Ascending aorta (tissue), 2 donors: ENCODE measurements around the gene HHLA2. TPM values are rescaled to one million over a fixed set of nuclear protein-coding genes. Genes with fewer than 3 reads are reported as not detected.

Experiments
- DNase-seq, 2 donors: peaks; one replicate each; pipeline ENCODE4 v3.0.0-alpha.2; 2019; ENCODE audit warnings: low spot score in 2 of 2
- H3K27ac ChIP-seq, 2 donors: fragments of 200-600 bp; sonication (generic); one replicate each; pipeline ENCODE4 v1.5.1; 2016 to 2017; ENCODE audit warnings: mild to moderate bottlenecking in 1 of 2
- H3K27me3 ChIP-seq: fragments of 200-600 bp; sonication (generic); one replicate; pipeline ENCODE4 v1.5.1; 2017
- H3K36me3 ChIP-seq, 2 donors: fragments of 200-600 bp; sonication (generic); one replicate each; pipeline ENCODE4 v1.5.1; 2016
- H3K4me1 ChIP-seq, 2 donors: fragments of 200-600 bp; sonication (generic); one replicate each; pipeline ENCODE4 v1.5.1; 2016 to 2017; ENCODE audit warnings: mild to moderate bottlenecking in 1 of 2
- H3K4me3 ChIP-seq, 2 donors: fragments of 200-600 bp; sonication (generic); one replicate each; pipeline ENCODE4 v1.5.1; 2016 to 2017; ENCODE audit warnings: mild to moderate bottlenecking in 1 of 2
- H3K9me3 ChIP-seq, 2 donors: fragments of 200-600 bp; sonication (generic); one replicate each; pipeline ENCODE4 v1.5.1; 2016
- CTCF ChIP-seq, 3 experiments: fragments of 200-600 bp in 2 of 3; fragments of 450-650 bp in 1 of 3; sonication (generic) in 2 of 3; IDR thresholded peaks; one replicate each; pipeline ENCODE4 v1.5.1; 2016 to 2019; ENCODE audit warnings: antibody characterized with exemption in 3 of 3, mild to moderate bottlenecking in 1 of 3, moderate library complexity in 1 of 3
- intact Hi-C: fragments of 100-400 bp; cut with DNase I; formaldehyde crosslinking; loops from one replicate; pipeline ENCODE4 v1.15.1; 2023
- total RNA-seq: library from RNA; depleted of rRNA; stranded (reverse); fragments of >200 nt; gene quantifications from one replicate; pipeline ENCODE4 v1.1.0, GENCODE V29; 2016

HHLA2 gene
- total RNA-seq, 1 donor from 2014 or later, result not detected

GRCh38 chr3:108406063-108406660, 109.8 kb downstream of the HHLA2 start:
- TF ChIP-seq CTCF (IDR thresholded peaks at IDR 0.05), result no peak
- DNase-seq, result no peak
- no peaks in the 10 kb centered on the region for H3K36me3 ChIP-seq
- no peaks in the 10 kb centered on the region for H3K9me3 ChIP-seq
- intact Hi-C loops, result loop anchor here (10.0 kb wide), 1 partner anchor 471 kb away; no protein-coding TSS in a partner anchor
- H3K27ac ChIP-seq, result no peak overlapping the region
- H3K4me3 ChIP-seq, result no peak overlapping the region
- H3K27me3 ChIP-seq, result no peaks in the 10 kb centered on the region
- no peaks in the 10 kb centered on the region for H3K4me1 ChIP-seq

- intact Hi-C loops, result loop anchor here (10.0 kb wide), 1 partner anchor 472 kb away; no protein-coding TSS in a partner anchor
- H3K27ac ChIP-seq, result no peak overlapping the region
- peak; percentile 40 to 46 (median 42) for TF ChIP-seq CTCF (IDR thresholded peaks at IDR 0.05)
- H3K36me3 ChIP-seq, result no peaks in the 10 kb centered on the region
- no peak overlapping the region for H3K4me3 ChIP-seq
- DNase-seq, result no peak
- no peaks in the 10 kb centered on the region for H3K4me1 ChIP-seq
- no peaks in the 10 kb centered on the region for H3K27me3 ChIP-seq
- no peaks in the 10 kb centered on the region for H3K9me3 ChIP-seq
Measured at GRCh38 chr3:108406661-108407206, 110.4 kb downstream of the HHLA2 start.

- TF ChIP-seq CTCF (IDR thresholded peaks at IDR 0.05), result no peak
- Histone ChIP-seq H3K27me3 (no peaks in the 10 kb centered on the region), H3K9me3 (no peaks in the 10 kb centered on the region), H3K27ac (no peak overlapping the region), H3K4me3 (no peak overlapping the region), H3K4me1 (no peaks in the 10 kb centered on the region), H3K36me3 (no peaks in the 10 kb centered on the region)
- no peak for DNase-seq
- intact Hi-C loops, result loop anchor here (10.0 kb wide), 1 partner anchor 473 kb away; no protein-coding TSS in a partner anchor
Measured at GRCh38 chr3:108407886-108408285, 111.5 kb downstream of the HHLA2 start.

GRCh38 chr3:108408883-108409799, 112.8 kb downstream of the HHLA2 start:
- Histone ChIP-seq H3K36me3 (no peaks in the 10 kb centered on the region), H3K4me3 (no peak overlapping the region), H3K27me3 (no peaks in the 10 kb centered on the region), H3K27ac (no peak overlapping the region), H3K9me3 (no peaks in the 10 kb centered on the region), H3K4me1 (no peaks in the 10 kb centered on the region)
- intact Hi-C loops, result loop anchor here (10.0 kb wide), 1 partner anchor 474 kb away; no protein-coding TSS in a partner anchor
- no peak for TF ChIP-seq CTCF (IDR thresholded peaks at IDR 0.05)
- no peak for DNase-seq

- Histone ChIP-seq H3K9me3 (no peaks in the 10 kb centered on the region), H3K4me3 (no peak overlapping the region), H3K36me3 (no peaks in the 10 kb centered on the region), H3K27me3 (no peaks in the 10 kb centered on the region), H3K27ac (no peak overlapping the region), H3K4me1 (no peaks in the 10 kb centered on the region)
- TF ChIP-seq CTCF (IDR thresholded peaks at IDR 0.05), result no peak
- no peak for DNase-seq
- intact Hi-C loops, result loop anchor here (10.0 kb wide), 1 partner anchor 475 kb away; no protein-coding TSS in a partner anchor
Measured at GRCh38 chr3:108409800-108410178, 113.4 kb downstream of the HHLA2 start.
